CD4-positive, alpha-beta T cell treated with Interleukin-2 at 100 ng/mL for 4 hours (primary cell): Measurements from ENCODE around the gene CENPS.
A peak's percentile ranks its signal among the peaks of the same experiment; 100 is the strongest.
"Not testable (repeated sequence)": the region's sequence is repeated elsewhere in the genome, so short reads cannot be mapped to it uniquely, and the experiment has no call there.

ENCODE experiments used
- DNase-seq: peaks from one replicate; pipeline ENCODE4 v3.0.0-alpha.2; 2020; ENCODE audit warnings: low spot score

CENPS gene

GRCh38 chr1:10451287-10451686 lies 21.1 kb downstream of the CENPS start:
- no peak for DNase-seq

GRCh38 chr1:10456048-10456447 lies 25.8 kb downstream of the CENPS start:
- DNase-seq, result no peak

GRCh38 chr1:10456661-10457060 lies 26.4 kb downstream of the CENPS start:
- no peak for DNase-seq

GRCh38 chr1:10457462-10457861 lies 27.2 kb downstream of the CENPS start:
- DNase-seq, result not testable (repeated sequence)

GRCh38 chr1:10457875-10458274 lies 27.6 kb downstream of the CENPS start:
- no peak for DNase-seq

- DNase-seq, result no peak
Observed at GRCh38 chr1:10459184-10459583, 29.0 kb downstream of the CENPS start.

GRCh38 chr1:10467078-10467477 lies 36.8 kb downstream of the CENPS start:
- no peak for DNase-seq

GRCh38 chr1:10470043-10470442 lies 39.8 kb downstream of the CENPS start:
- no peak for DNase-seq

- no peak for DNase-seq
Observed at GRCh38 chr1:10471411-10472219, 41.4 kb downstream of the CENPS start.

GRCh38 chr1:10472220-10473144 lies 42.2 kb downstream of the CENPS start, which contains the start of gene DFFA:
Gene DFFA (minus strand): TSS chr1:10472529. CDS start chr1:10472458, 71 bp downstream.
- DNase-seq, result peak; percentile 92

GRCh38 chr1:10473145-10473765 lies 43.0 kb downstream of the CENPS start:
- no peak for DNase-seq

- not testable (repeated sequence) for DNase-seq
Observed at GRCh38 chr1:10474309-10474612, 44.0 kb downstream of the CENPS start.

GRCh38 chr1:10474613-10475507 lies 44.6 kb downstream of the CENPS start, which contains the start of gene PEX14:
Gene PEX14 (plus strand): TSS chr1:10474950. CDS start chr1:10474967, 17 bp downstream.
- DNase-seq, result peak; percentile 85

GRCh38 chr1:10475510-10475909 lies 45.3 kb downstream of the CENPS start:
- DNase-seq, result no peak

- no peak for DNase-seq
Observed at GRCh38 chr1:10479296-10479695, 49.1 kb downstream of the CENPS start.

GRCh38 chr1:10480614-10481013 lies 50.4 kb downstream of the CENPS start:
- DNase-seq, result no peak

GRCh38 chr1:10484521-10484920 lies 54.3 kb downstream of the CENPS start:
- no peak for DNase-seq

GRCh38 chr1:10489291-10490055 lies 59.2 kb downstream of the CENPS start:
- no peak for DNase-seq

GRCh38 chr1:10490286-10490970 lies 60.2 kb downstream of the CENPS start:
- DNase-seq, result no peak
